Measurements from ENCODE around the gene ADGRV1.
"Not testable (repeated sequence)": the region's sequence is repeated elsewhere in the genome, so short reads cannot be mapped to it uniquely, and the experiment has no call there.

ADGRV1 gene

DNA sequence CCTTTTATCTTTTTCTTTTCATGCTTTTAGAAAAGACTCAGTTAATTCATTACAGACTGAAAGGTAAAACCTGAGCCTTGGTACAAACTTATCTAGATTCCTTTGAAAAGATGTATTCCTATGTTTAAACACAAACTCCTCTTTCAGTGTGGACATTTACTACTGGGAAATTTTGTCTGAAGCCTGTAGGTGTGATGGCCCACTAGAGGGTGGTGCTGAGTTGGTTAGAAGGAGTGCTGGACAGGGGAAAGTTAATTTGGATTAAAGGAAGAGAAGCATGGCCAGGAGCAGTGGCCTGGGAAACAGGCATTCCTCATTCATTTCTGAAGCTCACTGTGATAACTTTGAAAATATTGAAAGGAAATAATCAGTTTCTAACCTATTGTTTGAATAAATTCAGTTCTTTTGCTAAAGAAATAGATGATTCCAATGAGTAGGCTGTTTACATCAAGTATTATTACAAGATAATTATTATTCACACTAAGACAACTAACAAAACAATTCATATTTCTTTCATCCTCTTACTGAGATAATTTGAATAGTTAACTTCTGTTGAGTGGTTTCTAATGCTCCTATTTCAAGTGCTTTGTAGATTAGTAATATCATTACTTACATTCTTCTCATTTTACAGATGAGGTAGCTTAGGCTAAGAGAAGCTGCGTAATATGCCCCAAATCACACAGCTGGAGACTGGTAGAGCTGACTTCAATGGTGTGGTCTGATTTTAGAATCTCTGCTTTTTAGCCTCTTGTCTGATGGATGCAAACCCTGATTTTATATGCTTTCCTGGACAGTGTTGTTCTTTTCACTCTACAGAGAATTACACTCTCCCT lies 150.9 kb downstream of the ADGRV1 start:
- FAIRE-seq (peak; percentile 73), DNase-seq (ENCODE audit: insufficient read length) (peak; percentile 2)
- no peak for TF ChIP-seq TAF1 (IDR thresholded peaks at IDR 0.05; ENCODE audit: borderline replicate concordance, low read depth, low read length)
- TF ChIP-seq POLR2AphosphoS5 (IDR thresholded peaks at IDR 0.05; ENCODE audit: low read depth, low read length): no peak
- no peak for TF ChIP-seq POLR2A (IDR thresholded peaks at IDR 0.05; ENCODE audit: low read depth, low read length)

DNA sequence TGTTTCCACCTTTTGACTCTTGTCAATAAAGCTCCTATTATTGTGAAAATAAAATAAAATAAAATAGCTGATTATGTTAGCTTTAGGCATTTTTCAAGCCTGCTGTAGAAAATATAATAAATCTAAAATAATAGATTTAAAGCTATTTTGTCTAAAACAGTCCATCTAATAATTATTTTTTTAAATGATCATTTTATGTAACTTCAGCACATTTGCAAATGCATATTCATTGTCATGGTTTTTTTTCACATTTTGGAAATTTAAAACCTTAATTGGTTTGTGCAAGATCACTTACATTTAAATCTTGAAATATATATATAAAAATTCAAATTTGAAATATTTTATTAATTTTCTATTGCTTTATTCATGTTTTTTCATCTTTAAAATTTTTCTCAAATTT lies 159.8 kb downstream of the ADGRV1 start:
- TF ChIP-seq TAF1 (IDR thresholded peaks at IDR 0.05; ENCODE audit: borderline replicate concordance, low read depth, low read length) (no peak), POLR2AphosphoS5 (IDR thresholded peaks at IDR 0.05; ENCODE audit: low read depth, low read length) (no peak), POLR2A (IDR thresholded peaks at IDR 0.05; ENCODE audit: low read depth, low read length) (no peak)
- FAIRE-seq: no peak
- DNase-seq (ENCODE audit: insufficient read length): no peak

DNA sequence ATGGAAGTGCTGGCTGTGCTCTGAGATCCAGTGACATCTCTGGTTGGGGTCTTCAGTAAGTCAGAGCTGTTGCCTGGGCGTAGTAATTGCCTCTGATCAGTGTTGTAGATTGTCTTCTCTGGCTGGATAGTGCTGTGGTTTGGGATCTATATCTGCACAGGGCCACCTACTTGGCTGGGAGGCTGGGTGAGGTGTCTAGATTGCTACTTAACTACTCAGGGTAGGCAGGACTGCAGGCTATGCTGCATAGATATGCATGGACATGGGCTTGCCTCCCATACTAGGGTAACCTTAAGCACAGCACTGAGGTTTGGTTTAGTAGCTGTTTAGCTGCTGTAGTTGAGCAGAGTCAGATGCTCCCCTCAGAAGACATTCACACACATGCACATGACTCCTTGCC lies 181.0 kb downstream of the ADGRV1 start:
- DNase-seq (ENCODE audit: insufficient read length): no peak
- TF ChIP-seq TAF1 (IDR thresholded peaks at IDR 0.05; ENCODE audit: borderline replicate concordance, low read depth, low read length) (no peak), POLR2A (IDR thresholded peaks at IDR 0.05; ENCODE audit: low read depth, low read length) (no peak), POLR2AphosphoS5 (IDR thresholded peaks at IDR 0.05; ENCODE audit: low read depth, low read length) (no peak)
- FAIRE-seq: no peak

DNA sequence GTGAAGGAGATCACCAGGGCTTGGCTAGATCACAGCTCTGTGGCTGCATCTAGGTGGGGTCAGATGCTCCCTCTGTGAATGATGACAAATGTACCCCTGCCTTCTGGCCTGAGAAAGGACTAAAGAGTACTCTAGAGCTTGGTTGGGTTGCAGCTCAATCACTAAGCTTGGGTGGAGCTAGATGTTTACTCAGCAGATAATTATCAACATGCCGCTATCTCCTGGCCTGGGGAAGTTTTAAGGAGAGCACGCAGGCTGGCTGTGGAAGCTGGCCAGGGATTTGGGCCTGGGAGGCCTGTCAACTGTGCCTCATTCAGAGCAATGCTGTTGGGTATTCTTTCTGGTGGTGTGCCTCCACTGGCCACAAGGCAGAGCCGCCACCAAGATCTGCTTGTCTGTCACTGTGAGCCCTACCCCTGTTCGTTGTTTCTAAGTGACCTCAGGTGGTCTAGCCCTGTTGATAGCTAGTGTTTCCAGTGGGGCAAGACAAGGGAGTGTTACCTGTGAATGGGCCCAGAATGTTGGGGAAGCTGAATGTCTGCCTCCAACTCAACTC lies 181.7 kb downstream of the ADGRV1 start:
- FAIRE-seq (no peak), DNase-seq (ENCODE audit: insufficient read length) (no peak)
- TF ChIP-seq TAF1 (IDR thresholded peaks at IDR 0.05; ENCODE audit: borderline replicate concordance, low read depth, low read length) (no peak), POLR2AphosphoS5 (IDR thresholded peaks at IDR 0.05; ENCODE audit: low read depth, low read length) (no peak), POLR2A (IDR thresholded peaks at IDR 0.05; ENCODE audit: low read depth, low read length) (no peak)

DNA sequence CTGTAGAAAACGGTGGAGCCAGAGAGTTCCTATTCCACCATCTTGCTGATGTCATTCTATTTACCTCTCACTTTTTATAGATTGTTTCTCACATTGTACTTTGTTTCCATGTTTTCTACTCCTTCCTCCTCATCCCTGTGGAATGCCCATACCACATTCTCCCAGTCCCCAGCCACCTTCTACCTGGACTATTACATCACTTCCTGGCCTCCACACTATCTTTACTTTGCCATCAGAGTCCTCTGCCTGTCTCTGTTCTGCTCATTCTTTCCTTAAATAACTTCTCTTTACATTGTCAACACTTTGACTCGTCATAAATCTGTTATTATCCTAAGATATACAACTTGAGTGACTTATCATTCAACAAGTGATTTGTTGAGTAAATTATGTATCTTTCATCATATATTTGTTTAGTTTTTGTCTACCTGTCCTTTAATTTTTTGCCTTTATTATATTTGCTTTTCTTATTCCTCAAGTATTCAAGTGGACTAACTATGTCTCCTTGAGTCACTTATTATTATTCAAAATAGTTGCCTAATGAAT lies 182.5 kb downstream of the ADGRV1 start:
- TF ChIP-seq POLR2A (IDR thresholded peaks at IDR 0.05; ENCODE audit: low read depth, low read length) (no peak), TAF1 (IDR thresholded peaks at IDR 0.05; ENCODE audit: borderline replicate concordance, low read depth, low read length) (no peak), POLR2AphosphoS5 (IDR thresholded peaks at IDR 0.05; ENCODE audit: low read depth, low read length) (no peak)
- DNase-seq (ENCODE audit: insufficient read length) (no peak), FAIRE-seq (no peak)

DNA sequence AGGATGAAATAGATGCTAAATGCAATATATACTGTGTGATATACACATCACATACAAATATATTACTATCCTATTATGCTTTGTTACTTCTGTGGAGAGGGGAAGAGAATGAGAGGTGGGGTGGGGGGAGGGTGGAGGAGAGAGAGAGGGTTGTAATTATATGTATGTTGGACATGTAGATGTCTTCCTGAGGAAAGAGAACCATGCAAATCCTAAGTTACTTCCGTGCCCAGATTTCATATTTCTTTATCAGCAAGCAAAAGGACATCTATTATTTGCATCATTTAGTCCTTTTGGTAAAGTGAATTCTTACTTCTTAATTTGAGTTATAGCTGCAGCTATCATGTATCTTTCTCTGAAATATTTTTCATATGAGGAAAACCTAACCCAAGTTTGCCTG lies 187.5 kb downstream of the ADGRV1 start:
- FAIRE-seq: no peak
- no peak for DNase-seq (ENCODE audit: insufficient read length)
- TF ChIP-seq POLR2A (IDR thresholded peaks at IDR 0.05; ENCODE audit: low read depth, low read length): no peak
- no peak for TF ChIP-seq TAF1 (IDR thresholded peaks at IDR 0.05; ENCODE audit: borderline replicate concordance, low read depth, low read length)
- no peak for TF ChIP-seq POLR2AphosphoS5 (IDR thresholded peaks at IDR 0.05; ENCODE audit: low read depth, low read length)

DNA sequence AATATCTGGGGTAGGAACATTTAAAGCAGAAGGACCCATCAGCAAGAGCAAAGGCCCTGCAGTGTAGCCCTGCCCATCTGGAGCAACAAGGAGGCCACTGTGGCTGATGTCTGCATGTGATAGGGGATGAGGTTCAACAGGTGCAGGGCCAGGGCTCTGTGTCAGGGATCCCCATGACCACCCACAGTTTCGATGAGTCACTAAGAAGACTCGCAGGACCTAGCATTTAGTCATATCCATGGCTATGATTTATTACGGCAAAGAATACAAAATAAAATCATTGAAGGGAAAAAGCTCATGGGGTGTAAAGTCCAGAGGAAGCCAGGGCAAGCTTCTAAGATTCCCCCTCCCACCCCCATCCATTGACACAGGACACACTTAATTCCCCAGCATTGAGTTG lies 188.6 kb downstream of the ADGRV1 start:
- no peak for FAIRE-seq
- TF ChIP-seq TAF1 (IDR thresholded peaks at IDR 0.05; ENCODE audit: borderline replicate concordance, low read depth, low read length): no peak
- TF ChIP-seq POLR2AphosphoS5 (IDR thresholded peaks at IDR 0.05; ENCODE audit: low read depth, low read length): no peak
- TF ChIP-seq POLR2A (IDR thresholded peaks at IDR 0.05; ENCODE audit: low read depth, low read length): no peak
- no peak for DNase-seq (ENCODE audit: insufficient read length)

DNA sequence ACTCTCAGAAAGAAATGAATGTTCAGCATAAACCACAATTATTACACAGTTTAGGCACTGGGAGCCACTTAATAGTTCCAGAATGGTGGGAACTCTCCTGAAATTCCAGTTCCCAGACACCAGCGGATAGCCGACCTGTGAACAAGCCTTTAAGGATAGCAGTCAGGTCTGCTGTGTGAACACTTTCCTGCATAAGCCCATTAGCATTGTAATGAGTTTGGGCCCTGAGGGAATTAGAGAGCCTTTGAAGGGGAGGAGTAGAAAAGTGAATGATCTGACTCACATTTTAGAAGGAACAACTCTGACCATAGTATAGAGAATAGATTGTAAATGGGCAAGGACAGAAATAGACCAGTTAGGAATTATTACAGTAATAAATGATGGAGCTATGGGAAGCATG lies 189.1 kb downstream of the ADGRV1 start:
- no peak for DNase-seq (ENCODE audit: insufficient read length)
- TF ChIP-seq POLR2AphosphoS5 (IDR thresholded peaks at IDR 0.05; ENCODE audit: low read depth, low read length): no peak
- TF ChIP-seq TAF1 (IDR thresholded peaks at IDR 0.05; ENCODE audit: borderline replicate concordance, low read depth, low read length): no peak
- no peak for TF ChIP-seq POLR2A (IDR thresholded peaks at IDR 0.05; ENCODE audit: low read depth, low read length)
- FAIRE-seq: no peak

DNA sequence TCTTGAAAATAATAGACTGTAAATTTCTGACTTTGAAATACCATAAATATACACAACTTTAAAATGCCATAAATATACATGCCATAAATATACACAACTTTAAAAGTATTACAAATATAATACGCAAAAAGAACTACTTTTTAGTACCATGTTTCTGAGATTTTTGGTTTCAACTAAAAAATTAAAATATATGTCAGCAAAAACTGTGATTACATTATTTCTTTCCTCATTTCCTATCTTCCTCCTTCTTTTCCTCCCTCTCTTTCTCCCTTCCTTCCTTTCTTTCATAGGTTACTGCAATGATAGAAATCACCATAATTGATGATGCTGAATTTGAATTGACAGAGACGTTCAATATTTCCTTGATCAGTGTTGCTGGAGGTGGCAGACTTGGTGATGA lies 200.5 kb downstream of the ADGRV1 start:
- DNase-seq (ENCODE audit: insufficient read length): no peak
- FAIRE-seq: no peak
- TF ChIP-seq TAF1 (IDR thresholded peaks at IDR 0.05; ENCODE audit: borderline replicate concordance, low read depth, low read length): no peak
- no peak for TF ChIP-seq POLR2A (IDR thresholded peaks at IDR 0.05; ENCODE audit: low read depth, low read length)
- no peak for TF ChIP-seq POLR2AphosphoS5 (IDR thresholded peaks at IDR 0.05; ENCODE audit: low read depth, low read length)

DNA sequence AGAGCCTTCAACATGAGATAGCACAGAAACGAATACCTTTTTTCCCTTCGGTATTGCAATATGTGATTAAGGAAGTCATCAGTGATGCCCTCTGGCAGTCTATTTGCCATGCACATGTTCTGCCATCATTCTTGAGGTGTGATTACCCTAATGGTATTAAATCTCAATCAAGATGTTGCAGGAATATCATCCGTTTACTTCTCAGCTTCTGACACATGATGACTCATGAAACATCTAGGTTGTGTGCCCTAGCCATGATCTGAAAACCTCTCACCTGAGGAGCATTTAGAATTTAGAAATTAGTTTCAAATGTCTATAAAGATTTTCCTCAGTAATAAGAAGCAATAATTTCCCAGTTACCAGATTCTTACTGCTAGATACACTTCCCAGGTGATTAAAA lies 209.1 kb downstream of the ADGRV1 start:
- no peak for FAIRE-seq
- DNase-seq (ENCODE audit: insufficient read length): no peak
- TF ChIP-seq TAF1 (IDR thresholded peaks at IDR 0.05; ENCODE audit: borderline replicate concordance, low read depth, low read length) (no peak), POLR2A (IDR thresholded peaks at IDR 0.05; ENCODE audit: low read depth, low read length) (no peak), POLR2AphosphoS5 (IDR thresholded peaks at IDR 0.05; ENCODE audit: low read depth, low read length) (no peak)

DNA sequence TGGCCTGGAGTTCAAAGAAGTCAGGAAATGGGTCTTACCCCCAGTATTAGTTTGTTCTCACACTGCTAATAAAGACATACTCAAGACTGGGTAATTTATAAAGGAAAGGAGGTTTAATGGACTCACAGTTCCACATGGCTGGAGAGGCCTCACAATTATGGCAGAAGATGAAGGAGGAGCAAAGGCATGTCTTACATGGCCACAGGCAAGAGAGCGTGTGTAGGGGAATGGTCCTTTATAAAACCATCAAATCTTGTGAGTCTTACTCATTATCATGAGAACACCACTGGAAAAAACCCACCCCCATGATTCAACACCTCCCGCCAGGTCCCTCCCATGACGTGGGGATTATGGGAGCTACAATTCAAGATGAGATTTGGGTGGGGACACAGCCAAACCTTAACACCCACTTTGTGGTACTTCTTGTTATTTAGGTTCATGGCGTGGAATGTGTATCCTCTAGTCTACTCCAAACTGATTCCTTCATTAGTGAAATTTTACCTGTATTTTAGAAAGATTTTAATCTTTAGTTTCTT lies 211.5 kb downstream of the ADGRV1 start:
- DNase-seq (ENCODE audit: insufficient read length); FAIRE-seq: not testable (repeated sequence)

DNA sequence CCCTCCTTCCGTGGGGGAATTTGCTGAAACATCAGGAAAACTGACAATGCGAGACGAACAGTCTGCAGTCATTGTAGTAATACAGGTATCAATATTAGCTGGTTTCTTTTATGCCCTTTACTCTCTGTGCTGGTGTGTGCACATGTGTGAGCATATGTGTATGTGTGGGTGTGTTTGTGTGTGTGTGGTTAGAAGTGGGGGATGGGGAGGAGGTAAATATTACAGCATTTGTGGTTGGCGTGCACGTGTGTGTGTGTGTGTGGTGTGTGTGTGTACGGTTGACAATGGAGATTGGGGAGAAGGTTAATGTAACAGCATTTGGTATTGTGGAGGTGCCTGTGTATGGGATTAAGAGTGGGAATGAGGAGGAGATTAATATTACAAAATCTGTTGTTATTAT lies 219.4 kb downstream of the ADGRV1 start:
- TF ChIP-seq TAF1 (IDR thresholded peaks at IDR 0.05; ENCODE audit: borderline replicate concordance, low read depth, low read length) (no peak), POLR2A (IDR thresholded peaks at IDR 0.05; ENCODE audit: low read depth, low read length) (no peak), POLR2AphosphoS5 (IDR thresholded peaks at IDR 0.05; ENCODE audit: low read depth, low read length) (no peak)
- no peak for FAIRE-seq

More for the DNA sequence above, 219.4 kb downstream of the ADGRV1 start:
- no peak for DNase-seq (ENCODE audit: insufficient read length)
